Progenitor cell of endocrine pancreas (in vitro differentiated cells): ENCODE results near the gene LAMB4. TPM values are rescaled to one million over a fixed set of nuclear protein-coding genes. Genes with fewer than 3 reads are reported as not detected.

ENCODE experiments used
- DNase-seq: peaks from one replicate; pipeline ENCODE4 v3.0.0; 2021; ENCODE audit warnings: low spot score; ENCODE audit not compliant: unreplicated experiment
- H3K27ac Mint-ChIP-seq: 2 replicates; pipeline ENCODE4 v1.8.0; 2021; ENCODE audit warnings: mild to moderate bottlenecking, moderate library complexity, mixed read lengths
- H3K27me3 Mint-ChIP-seq: 2 replicates; pipeline ENCODE4 v1.8.0; 2021; ENCODE audit warnings: mixed read lengths
- H3K36me3 Mint-ChIP-seq: 2 replicates; pipeline ENCODE4 v1.8.0; 2022; ENCODE audit warnings: mixed read lengths; ENCODE audit not compliant: insufficient read depth
- H3K4me1 Mint-ChIP-seq: 2 replicates; pipeline ENCODE4 v1.8.0; 2021; ENCODE audit warnings: low read depth, mixed read lengths
- H3K4me3 Mint-ChIP-seq: 2 replicates; pipeline ENCODE4 v1.8.0; 2021; ENCODE audit warnings: low read depth, mild to moderate bottlenecking, moderate library complexity, mixed read lengths
- H3K9me3 Mint-ChIP-seq: 2 replicates; pipeline ENCODE4 v1.8.0; 2021; ENCODE audit warnings: low read depth, mixed read lengths
- CTCF ChIP-seq: fragments of 200-600 bp; sonication (generic); IDR thresholded peaks from one replicate; pipeline ENCODE4 v1.5.0; 2021; ENCODE audit warnings: antibody characterized with exemption, mild to moderate bottlenecking; ENCODE audit not compliant: unreplicated experiment
- total RNA-seq: library from RNA; stranded (reverse); gene quantifications from 2 replicates; pipeline ENCODE4 v1.2.1, GENCODE V29; 2021

The LAMB4 gene
- total RNA-seq, 1 donor from 2014 or later: 0.12 TPM

DNA sequence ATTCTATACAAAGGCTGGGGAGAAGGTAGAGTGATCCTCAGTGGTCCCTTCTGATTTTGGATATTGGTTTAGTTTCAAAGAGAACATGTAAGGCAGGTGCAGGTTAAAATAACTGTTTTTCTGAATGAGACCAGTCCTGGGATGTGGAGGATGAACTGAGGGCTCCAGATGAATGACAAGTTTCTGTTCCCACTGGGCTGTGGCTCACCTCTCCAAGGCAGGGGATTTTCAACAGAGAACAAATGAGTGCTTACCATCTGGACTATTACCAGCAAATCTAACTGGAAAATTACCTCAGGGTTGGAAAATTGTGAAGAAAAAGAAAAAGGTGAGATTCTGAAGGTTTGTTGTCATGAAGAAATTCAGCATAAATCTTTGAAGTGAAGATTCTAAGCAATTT is 8.0 kb downstream of the LAMB4 start:
- no peak for TF ChIP-seq CTCF
- Mint-ChIP-seq H3K27ac (no peak overlapping the region), H3K27me3 (no peaks in the 10 kb centered on the region), H3K4me1 (peaks cover 2% of the 10 kb centered on the region), H3K36me3 (no peaks in the 10 kb centered on the region), H3K9me3 (no peaks in the 10 kb centered on the region), H3K4me3 (no peak overlapping the region)
- DNase-seq: no peak

- H3K36me3 Mint-ChIP-seq: no peaks in the 10 kb centered on the region
- no peak overlapping the region for H3K27ac Mint-ChIP-seq
Measured at GRCh38 chr7:108120933-108121332, 9.2 kb downstream of the LAMB4 start.

DNA sequence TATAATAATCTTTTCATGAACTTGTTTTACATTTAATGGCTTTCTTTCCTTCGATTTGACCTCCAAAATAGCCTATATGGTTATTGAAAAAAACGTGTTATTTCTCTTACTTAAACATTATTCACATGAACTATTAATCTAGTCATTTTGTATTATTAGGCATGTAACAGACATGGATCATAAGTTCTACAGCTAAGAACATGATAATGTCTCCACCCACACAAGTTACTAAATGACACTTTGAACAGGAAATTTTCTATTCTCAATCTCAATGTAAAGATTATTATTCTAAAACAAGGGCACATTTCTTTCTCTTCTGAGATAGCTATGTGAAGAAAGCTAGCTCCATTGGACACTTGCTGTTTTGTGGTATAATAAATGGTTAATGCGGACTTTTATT is 10.0 kb downstream of the LAMB4 start:
- Mint-ChIP-seq H3K27me3 (no peaks in the 10 kb centered on the region), H3K4me1 (no peaks in the 10 kb centered on the region), H3K36me3 (no peaks in the 10 kb centered on the region), H3K27ac (no peak overlapping the region), H3K9me3 (no peaks in the 10 kb centered on the region), H3K4me3 (no peak overlapping the region)
- DNase-seq: no peak
- no peak for TF ChIP-seq CTCF

More at GRCh38 chr7:108120933-108121332, 9.2 kb downstream of the LAMB4 start:
- DNase-seq: no peak
- H3K27me3 Mint-ChIP-seq: no peaks in the 10 kb centered on the region
- no peaks in the 10 kb centered on the region for H3K9me3 Mint-ChIP-seq
- H3K4me1 Mint-ChIP-seq: no peaks in the 10 kb centered on the region
- no peak for TF ChIP-seq CTCF
- no peak overlapping the region for H3K4me3 Mint-ChIP-seq

DNA sequence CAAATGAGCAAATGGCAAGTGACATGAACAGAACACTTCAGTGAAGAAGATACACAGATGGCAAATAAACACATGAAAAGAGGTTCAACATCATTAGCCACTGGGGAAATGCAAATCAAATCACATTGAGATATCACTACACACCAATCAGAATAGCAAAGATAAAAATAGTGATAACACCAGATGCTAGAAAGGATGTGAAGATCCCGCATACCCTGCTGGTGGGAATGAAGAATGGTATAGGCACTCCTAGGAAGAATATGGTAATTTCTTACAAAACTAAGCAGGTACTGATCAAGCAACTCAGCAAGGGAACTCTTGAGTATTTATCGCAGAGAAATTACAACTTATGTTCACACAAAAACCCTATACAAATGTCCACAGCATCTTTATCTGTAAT is 11.2 kb downstream of the LAMB4 start:
- H3K27ac Mint-ChIP-seq: no peak overlapping the region
- H3K4me1 Mint-ChIP-seq: no peaks in the 10 kb centered on the region

DNA sequence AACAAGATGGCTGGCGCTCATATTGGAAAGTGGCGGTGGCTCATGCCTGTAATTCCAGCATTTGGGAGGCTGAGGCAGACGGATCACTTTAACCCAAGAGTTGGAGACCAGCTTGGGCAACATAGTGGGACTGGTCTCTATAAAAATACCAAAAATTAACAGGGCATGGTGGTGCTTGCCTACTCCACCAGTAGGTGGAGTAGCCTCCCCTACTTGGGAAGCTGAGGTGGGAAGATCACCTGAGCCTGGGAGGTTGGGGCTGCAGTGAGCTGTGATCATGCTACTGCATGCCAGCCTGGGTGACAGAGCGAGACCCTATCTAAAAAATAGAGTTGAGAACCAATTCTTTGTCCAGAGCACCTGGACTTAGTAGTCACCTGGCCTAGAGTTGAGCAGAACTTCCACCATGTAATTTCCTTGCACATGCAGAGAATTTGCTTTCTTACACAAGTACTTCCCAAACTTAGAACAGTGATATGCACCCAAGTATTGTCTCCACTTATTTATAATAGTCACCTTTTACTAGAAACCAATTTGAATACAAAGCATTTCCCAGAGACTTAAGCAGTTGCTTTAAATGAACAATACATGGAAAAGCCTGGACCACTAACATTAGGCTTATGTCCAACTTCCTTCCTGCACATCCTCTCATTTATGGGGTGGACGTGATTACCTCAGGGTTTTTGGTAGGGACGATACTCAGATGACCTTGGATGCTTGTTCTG is 15.9 kb downstream of the LAMB4 start:
- peak; percentile 55 for TF ChIP-seq CTCF
- no peak overlapping the region for H3K27ac Mint-ChIP-seq
- no peak for DNase-seq

More for the DNA sequence above, 11.2 kb downstream of the LAMB4 start:
- Mint-ChIP-seq H3K9me3 (no peaks in the 10 kb centered on the region), H3K27me3 (no peaks in the 10 kb centered on the region), H3K4me3 (no peak overlapping the region), H3K36me3 (no peaks in the 10 kb centered on the region)
- no peak for DNase-seq
- TF ChIP-seq CTCF: peak; percentile 16

More for the DNA sequence above, 15.9 kb downstream of the LAMB4 start:
- H3K9me3 Mint-ChIP-seq: no peaks in the 10 kb centered on the region
- no peaks in the 10 kb centered on the region for H3K27me3 Mint-ChIP-seq
- no peaks in the 10 kb centered on the region for H3K36me3 Mint-ChIP-seq
- peaks cover under 1% of the 10 kb centered on the region for H3K4me1 Mint-ChIP-seq
- H3K4me3 Mint-ChIP-seq: no peak overlapping the region
